ENCODE measurements around the gene C1orf226.

C1orf226 gene

GRCh38 chr1:162405800-162406199, 24.3 kb downstream of the C1orf226 start:
- DNase-seq (ENCODE audit: low read depth): no peak
- TF ChIP-seq MAX (IDR thresholded peaks at IDR 0.05; ENCODE audit: low read depth, low read length) (no peak), MYC (IDR thresholded peaks at IDR 0.05; ENCODE audit: low read depth, low read length) (no peak), POLR2A (IDR thresholded peaks at IDR 0.05; ENCODE audit: extremely low read depth, insufficient read length) (no peak), CTCF (IDR thresholded peaks at IDR 0.05; ENCODE audit: low read depth, low read length) (no peak)
- H3K4me3 ChIP-seq (ENCODE audit: low read depth, low read length): no peak overlapping the region

- TF ChIP-seq MAX (IDR thresholded peaks at IDR 0.05; ENCODE audit: low read depth, low read length) (no peak), POLR2A (IDR thresholded peaks at IDR 0.05; ENCODE audit: extremely low read depth, insufficient read length) (no peak), MYC (IDR thresholded peaks at IDR 0.05; ENCODE audit: low read depth, low read length) (no peak), CTCF (IDR thresholded peaks at IDR 0.05; ENCODE audit: low read depth, low read length) (no peak)
- no peak overlapping the region for H3K4me3 ChIP-seq (ENCODE audit: low read depth, low read length)
Observed at GRCh38 chr1:162406811-162407210, 25.3 kb downstream of the C1orf226 start.

DNA sequence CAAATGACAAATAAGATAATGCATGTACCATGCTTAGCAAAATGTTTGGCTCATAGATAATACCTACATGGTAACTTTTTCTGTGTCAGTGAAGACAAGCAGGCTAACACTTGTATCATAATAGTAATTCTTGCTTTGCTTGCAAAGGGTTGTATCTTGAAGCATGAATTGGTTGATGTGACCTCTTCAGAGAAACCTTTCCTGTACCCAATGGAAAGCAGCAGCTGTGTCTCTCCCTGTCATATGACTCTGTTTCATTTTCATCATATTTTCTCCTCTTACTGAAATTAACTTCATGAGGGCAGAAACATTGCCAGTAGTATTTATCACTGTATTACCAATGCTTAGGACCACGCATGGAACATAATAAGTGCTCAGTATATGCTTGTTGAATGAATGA, 26.0 kb downstream of the C1orf226 start:
- no peak for TF ChIP-seq CTCF (IDR thresholded peaks at IDR 0.05; ENCODE audit: low read depth, low read length)
- TF ChIP-seq MAX (IDR thresholded peaks at IDR 0.05; ENCODE audit: low read depth, low read length): no peak
- no peak for TF ChIP-seq POLR2A (IDR thresholded peaks at IDR 0.05; ENCODE audit: extremely low read depth, insufficient read length)
- no peak for TF ChIP-seq MYC (IDR thresholded peaks at IDR 0.05; ENCODE audit: low read depth, low read length)
- no peak overlapping the region for H3K4me3 ChIP-seq (ENCODE audit: low read depth, low read length)
- DNase-seq (ENCODE audit: low read depth): no peak

More at GRCh38 chr1:162406811-162407210, 25.3 kb downstream of the C1orf226 start:
- no peak for DNase-seq (ENCODE audit: low read depth)

- H3K4me3 ChIP-seq (ENCODE audit: low read depth, low read length): no peak within 1 kb of the TSS
- DNase-seq (ENCODE audit: low read depth): no peak
- TF ChIP-seq MYC (IDR thresholded peaks at IDR 0.05; ENCODE audit: low read depth, low read length) (no peak), POLR2A (IDR thresholded peaks at IDR 0.05; ENCODE audit: extremely low read depth, insufficient read length) (no peak), CTCF (IDR thresholded peaks at IDR 0.05; ENCODE audit: low read depth, low read length) (no peak)
Observed at GRCh38 chr1:162412002-162412401, 30.5 kb downstream of the C1orf226 start, which contains the start of gene SH2D1B. SH2D1B (minus strand) TSS chr1:162412136; CDS start chr1:162412016, 120 bp downstream.

- no peak for DNase-seq (ENCODE audit: low read depth)
- H3K4me3 ChIP-seq (ENCODE audit: low read depth, low read length): no peak overlapping the region
- no peak for TF ChIP-seq MAX (IDR thresholded peaks at IDR 0.05; ENCODE audit: low read depth, low read length)
- TF ChIP-seq CTCF (IDR thresholded peaks at IDR 0.05; ENCODE audit: low read depth, low read length): no peak
- no peak for TF ChIP-seq MYC (IDR thresholded peaks at IDR 0.05; ENCODE audit: low read depth, low read length)
- no peak for TF ChIP-seq POLR2A (IDR thresholded peaks at IDR 0.05; ENCODE audit: extremely low read depth, insufficient read length)
Observed at GRCh38 chr1:162416215-162416614, 34.7 kb downstream of the C1orf226 start.

- no peak overlapping the region for H3K4me3 ChIP-seq (ENCODE audit: low read depth, low read length)
- no peak for DNase-seq (ENCODE audit: low read depth)
- TF ChIP-seq MAX (IDR thresholded peaks at IDR 0.05; ENCODE audit: low read depth, low read length) (no peak), CTCF (IDR thresholded peaks at IDR 0.05; ENCODE audit: low read depth, low read length) (no peak), POLR2A (IDR thresholded peaks at IDR 0.05; ENCODE audit: extremely low read depth, insufficient read length) (no peak), MYC (IDR thresholded peaks at IDR 0.05; ENCODE audit: low read depth, low read length) (no peak)
Observed at GRCh38 chr1:162416909-162417308, 35.4 kb downstream of the C1orf226 start.
